GM12878 (cell line): ENCODE measurements around the gene DNAAF3. TPM values are rescaled to one million over a fixed set of nuclear protein-coding genes. Genes with fewer than 3 reads are reported as not detected.

Experiments used
- ASH2L ChIP-seq: fragments of 300-600, 200-600 bp; sonication (generic); IDR thresholded peaks from 2 replicates; pipeline ENCODE4 v1.6.1; 2017; ENCODE audit warnings: low read depth, mild to moderate bottlenecking, borderline replicate concordance
- ATF3 ChIP-seq: IDR thresholded peaks from 2 replicates; pipeline ENCODE4 v1.6.1; 2011; ENCODE audit warnings: low read depth, mild to moderate bottlenecking, low read length, moderate library complexity, borderline replicate concordance; ENCODE audit errors: extremely low read depth
- BCL11A ChIP-seq: IDR thresholded peaks from 2 replicates; pipeline ENCODE4 v1.6.1; 2011; ENCODE audit warnings: low read depth, low read length
- CBFB ChIP-seq: IDR thresholded peaks from 2 replicates; pipeline ENCODE4 v1.6.1; 2016; ENCODE audit warnings: antibody characterized with exemption, low read depth
- E2F4 ChIP-seq: IDR thresholded peaks from 2 replicates; pipeline ENCODE4 v1.6.1; 2012; ENCODE audit warnings: low read depth, low read length, improper control_type of control experiment
- ESRRA ChIP-seq: IDR thresholded peaks from 2 replicates; pipeline ENCODE4 v1.6.1; 2012; ENCODE audit warnings: mild to moderate bottlenecking, low read length, improper control_type of control experiment
- IKZF1 ChIP-seq: fragments of 450-650 bp; conservative IDR thresholded peaks from 2 replicates; pipeline ENCODE4 v1.6.1; 2017; ENCODE audit warnings: antibody characterized with exemption, mild to moderate bottlenecking
- IKZF2 ChIP-seq, 2 experiments: fragments of 450-650 bp; IDR thresholded peaks; 2 replicates each; pipeline ENCODE4 v1.6.1; 2017; ENCODE audit warnings: mild to moderate bottlenecking in 2 of 2, moderate library complexity in 2 of 2
- IRF4 ChIP-seq: IDR thresholded peaks from 2 replicates; pipeline ENCODE4 v1.6.1; 2011; ENCODE audit warnings: low read depth, low read length
- IRF5 ChIP-seq: fragments of 450-650 bp; IDR thresholded peaks from 2 replicates; pipeline ENCODE4 v1.6.1; 2017; ENCODE audit warnings: borderline replicate concordance
- JUND ChIP-seq: IDR thresholded peaks from 2 replicates; pipeline ENCODE4 v1.6.1; 2012; ENCODE audit warnings: low read depth, mild to moderate bottlenecking, low read length, improper control_type of control experiment, moderate library complexity
- KDM1A ChIP-seq: fragments of 200-600 bp; sonication (generic); IDR thresholded peaks from 2 replicates; pipeline ENCODE4 v1.6.1; 2016; ENCODE audit warnings: borderline replicate concordance
- KLF5 ChIP-seq: fragments of 450-650 bp; IDR thresholded peaks from 2 replicates; pipeline ENCODE4 v1.6.1; 2014; ENCODE audit warnings: mild to moderate bottlenecking; ENCODE audit not compliant: partially characterized antibody
- MYB ChIP-seq: fragments of 150-350 bp; IDR thresholded peaks from 2 replicates; pipeline ENCODE4 v1.6.1; 2014; ENCODE audit warnings: mild to moderate bottlenecking, low read depth, low read length, borderline replicate concordance
- MYC ChIP-seq: IDR thresholded peaks from 2 replicates; pipeline ENCODE4 v1.6.1; 2011; ENCODE audit warnings: mild to moderate bottlenecking, low read length, moderate library complexity, inconsistent platforms; ENCODE audit not compliant: insufficient read depth, insufficient replicate concordance, insufficient read length, severe bottlenecking
- NR2C2 ChIP-seq: IDR thresholded peaks from 2 replicates; pipeline ENCODE4 v1.6.1; 2011; ENCODE audit warnings: borderline replicate concordance, low read depth; ENCODE audit not compliant: control insufficient read depth, insufficient read length
- NR2F1 ChIP-seq: fragments of 450-650 bp; conservative IDR thresholded peaks from 2 replicates; pipeline ENCODE4 v1.6.1; 2017; ENCODE audit warnings: mild to moderate bottlenecking
- POLR2AphosphoS2 ChIP-seq: IDR thresholded peaks from 2 replicates; pipeline ENCODE4 v1.6.1; 2011; ENCODE audit warnings: low read depth, mild to moderate bottlenecking, low read length, improper control_type of control experiment, moderate library complexity
- POU2F2 ChIP-seq: IDR thresholded peaks from 3 replicates; pipeline ENCODE4 v1.6.1; 2011; ENCODE audit warnings: low read depth, mild to moderate bottlenecking, low read length, borderline replicate concordance
- RB1 ChIP-seq: fragments of 450-650 bp; formaldehyde crosslinking; IDR thresholded peaks from 2 replicates; pipeline ENCODE4 v1.6.1; 2017; ENCODE audit warnings: mild to moderate bottlenecking, borderline replicate concordance
- RELA ChIP-seq: fragments of 450-650 bp; IDR thresholded peaks from 2 replicates; pipeline ENCODE4 v1.8.0; 2014; ENCODE audit warnings: borderline replicate concordance; ENCODE audit not compliant: partially characterized antibody
- SMARCA5 ChIP-seq: fragments of 450-650 bp; IDR thresholded peaks from 2 replicates; pipeline ENCODE4 v1.6.1; 2017; ENCODE audit warnings: mild to moderate bottlenecking
- SREBF1 ChIP-seq: IDR thresholded peaks from 2 replicates; pipeline ENCODE4 v1.6.1; 2012; ENCODE audit warnings: mild to moderate bottlenecking, low read length
- SUZ12 ChIP-seq: fragments of 200-600 bp; sonication (generic); IDR thresholded peaks from one replicate; pipeline ENCODE4 v1.6.1; 2018; ENCODE audit warnings: antibody characterized with exemption, mild to moderate bottlenecking; ENCODE audit not compliant: unreplicated experiment
- USF1 ChIP-seq: IDR thresholded peaks from 2 replicates; pipeline ENCODE4 v1.6.1; 2011; ENCODE audit warnings: borderline replicate concordance, low read depth, mild to moderate bottlenecking, moderate library complexity, mixed read lengths, low read length; ENCODE audit not compliant: insufficient read depth; ENCODE audit errors: extremely low read length
- WRNIP1 ChIP-seq: IDR thresholded peaks from 2 replicates; pipeline ENCODE4 v1.6.1; 2011; ENCODE audit warnings: low read depth, low read length, improper control_type of control experiment, borderline replicate concordance
- ZNF207 ChIP-seq: fragments of 450-650 bp; IDR thresholded peaks from 2 replicates; pipeline ENCODE4 v1.6.1; 2014; ENCODE audit warnings: antibody characterized with exemption, mild to moderate bottlenecking, borderline replicate concordance
- ZNF384 ChIP-seq: IDR thresholded peaks from 2 replicates; pipeline ENCODE4 v1.6.1; 2012; ENCODE audit warnings: low read depth, mild to moderate bottlenecking, low read length, improper control_type of control experiment, borderline replicate concordance
- ZZZ3 ChIP-seq: IDR thresholded peaks from 2 replicates; pipeline ENCODE4 v1.6.1; 2011; ENCODE audit warnings: low read depth; ENCODE audit not compliant: control insufficient read depth, insufficient read length
- polyA plus RNA-seq, 11 experiments: library from polyadenylated mRNA; depleted of rRNA in 4 of 11; unstranded in 6 of 11; stranded (reverse) in 5 of 11; fragments of >200 nt; fragmentation: Nextera tagmentation in 4 of 11; fragmentation: Illumina TruSeq in 1 of 11; extraction: Ambion mirVana in 4 of 11; extraction: Trizol in 1 of 11; gene quantifications; 1 replicate in 1 of 11; 2 replicates in 10 of 11; pipeline versions ENCODE4 v1.2.1 to v1.2.3, GENCODE V29; 2011 to 2016; ENCODE audit warnings: inconsistent platforms in 2 of 11, missing spikeins in 2 of 11, low read depth in 1 of 11
- total RNA-seq, 4 experiments: library from RNA; depleted of rRNA in 3 of 4; stranded (reverse); fragments of >200 nt in 3 of 4; fragmentation: Illumina TruSeq in 1 of 4; extraction: Trizol in 1 of 4; gene quantifications; 2 replicates each; pipeline versions ENCODE4 v1.2.1 to v1.2.3, GENCODE V29; 2013 to 2021

DNAAF3 gene
- total and polyA plus RNA-seq, 10 of the 15 experiments (the other 5 are each of a cell fraction or from before 2014, with no cell fraction given): not detected

GRCh38 chr19:55117663-55118391, 48.6 kb downstream of the DNAAF3 start (continued):
- TF ChIP-seq USF1: no peak
- no peak for TF ChIP-seq KLF5
- no peak for TF ChIP-seq NR2C2
- TF ChIP-seq NR2F1: 0 out of 2 replicates have a peak, but pooled peaks have one; percentile 65
- TF ChIP-seq ASH2L: no peak
- no peak for TF ChIP-seq SUZ12
- no peak for TF ChIP-seq KDM1A
- no peak for TF ChIP-seq POU2F2
- TF ChIP-seq ZNF384: no peak
- TF ChIP-seq ATF3: no peak
- no peak for TF ChIP-seq BCL11A
- TF ChIP-seq IRF4: no peak
- no peak for TF ChIP-seq MYC
- TF ChIP-seq E2F4: no peak
- no peak for TF ChIP-seq RELA
- TF ChIP-seq ZNF207: peak; percentile 59; the same call in 1 of the 2 replicates
- peak; percentile 67; the same call in 1 of the 2 replicates for TF ChIP-seq SREBF1
- TF ChIP-seq POLR2AphosphoS2: no peak
- peak; percentile 98 for TF ChIP-seq IKZF1
- no peak for TF ChIP-seq RB1
- 0 out of 2 replicates have a peak, but pooled peaks have one; percentile 31 for TF ChIP-seq CBFB
- TF ChIP-seq WRNIP1: no peak
- no peak for TF ChIP-seq MYB
- no peak for TF ChIP-seq SMARCA5
- no peak for TF ChIP-seq ESRRA
- peak; percentile 32; the same call in 1 of the 2 replicates for TF ChIP-seq JUND
- no peak for TF ChIP-seq IRF5
- peak; percentile 28 to 34 for TF ChIP-seq IKZF2 (IDR thresholded peaks at IDR 0.05)
- TF ChIP-seq ZZZ3: no peak
